ENCODE results near the gene PDZD11.

DNA sequence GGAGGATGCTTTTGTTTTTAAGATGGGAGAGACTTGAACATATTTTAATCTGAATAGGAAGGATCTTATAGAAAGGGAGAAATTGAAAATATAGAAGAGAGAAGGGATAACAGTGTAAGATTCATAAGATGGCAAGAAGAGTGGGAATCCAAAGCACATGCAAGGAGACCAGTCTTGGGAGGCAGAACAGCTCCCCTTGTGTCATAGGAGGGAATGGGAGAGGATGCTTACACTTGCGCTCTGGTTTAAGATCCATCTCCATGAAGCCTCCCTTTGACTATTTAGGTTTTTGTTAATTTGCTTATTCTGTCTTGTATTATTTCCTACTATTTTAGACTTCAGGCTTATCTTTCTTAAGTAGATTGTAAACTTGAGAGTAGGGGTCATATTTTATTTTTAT, 42.9 kb upstream of the PDZD11 start:
- TF ChIP-seq, protein P1, sequence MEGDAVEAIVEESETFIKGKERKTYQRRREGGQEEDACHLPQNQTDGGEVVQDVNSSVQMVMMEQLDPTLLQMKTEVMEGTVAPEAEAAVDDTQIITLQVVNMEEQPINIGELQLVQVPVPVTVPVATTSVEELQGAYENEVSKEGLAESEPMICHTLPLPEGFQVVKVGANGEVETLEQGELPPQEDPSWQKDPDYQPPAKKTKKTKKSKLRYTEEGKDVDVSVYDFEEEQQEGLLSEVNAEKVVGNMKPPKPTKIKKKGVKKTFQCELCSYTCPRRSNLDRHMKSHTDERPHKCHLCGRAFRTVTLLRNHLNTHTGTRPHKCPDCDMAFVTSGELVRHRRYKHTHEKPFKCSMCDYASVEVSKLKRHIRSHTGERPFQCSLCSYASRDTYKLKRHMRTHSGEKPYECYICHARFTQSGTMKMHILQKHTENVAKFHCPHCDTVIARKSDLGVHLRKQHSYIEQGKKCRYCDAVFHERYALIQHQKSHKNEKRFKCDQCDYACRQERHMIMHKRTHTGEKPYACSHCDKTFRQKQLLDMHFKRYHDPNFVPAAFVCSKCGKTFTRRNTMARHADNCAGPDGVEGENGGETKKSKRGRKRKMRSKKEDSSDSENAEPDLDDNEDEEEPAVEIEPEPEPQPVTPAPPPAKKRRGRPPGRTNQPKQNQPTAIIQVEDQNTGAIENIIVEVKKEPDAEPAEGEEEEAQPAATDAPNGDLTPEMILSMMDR (IDR thresholded peaks at IDR 0.05; ENCODE audit: insufficient read depth, low read length) = no peak
- no peak for TF ChIP-seq POLR2AphosphoS5 (IDR thresholded peaks at IDR 0.05; ENCODE audit: low read depth)

Measured in HL-60 (cell line).